C4-2B (cell line): ENCODE measurements around the gene KPNA6.
A peak's percentile ranks its signal among the peaks of the same experiment; 100 is the strongest.
"Not testable (repeated sequence)": the region's sequence is repeated elsewhere in the genome, so short reads cannot be mapped to it uniquely, and the experiment has no call there.

Experiments used
- H3K27ac ChIP-seq: fragments of 450-650 bp; 2 replicates; pipeline ENCODE4 v1.5.1; 2017
- CTCF ChIP-seq: fragments of 450-650 bp; conservative IDR thresholded peaks from 2 replicates; pipeline ENCODE4 v1.5.1; 2017; ENCODE audit warnings: mild to moderate bottlenecking
- ZFX ChIP-seq: fragments of 450-650 bp; IDR thresholded peaks from 2 replicates; pipeline ENCODE4 v1.6.1; 2017

KPNA6 gene

GRCh38 chr1:32105338-32105737 lies 2.5 kb upstream of the KPNA6 start:
- H3K27ac ChIP-seq, result no peak overlapping the region
- TF ChIP-seq CTCF, result no peak
- TF ChIP-seq ZFX, result no peak

- peak overlapping the region; percentile 88 for H3K27ac ChIP-seq
- TF ChIP-seq CTCF (no peak), ZFX (no peak)
These were observed 1.1 kb upstream of the KPNA6 start for GRCh38 chr1:32106663-32107275.

GRCh38 chr1:32111040-32111623 lies 3.3 kb downstream of the KPNA6 start:
- no peak overlapping the region for H3K27ac ChIP-seq
- no peak for TF ChIP-seq ZFX
- TF ChIP-seq CTCF, result no peak

GRCh38 chr1:32111789-32112188 lies 3.9 kb downstream of the KPNA6 start:
- no peak for TF ChIP-seq CTCF
- no peak for TF ChIP-seq ZFX
- no peak overlapping the region for H3K27ac ChIP-seq

- H3K27ac ChIP-seq, result no peak overlapping the region
- TF ChIP-seq CTCF (no peak), ZFX (no peak)
These were observed 5.0 kb downstream of the KPNA6 start for GRCh38 chr1:32112806-32113375.

GRCh38 chr1:32113436-32113835 lies 5.6 kb downstream of the KPNA6 start:
- H3K27ac ChIP-seq, result not testable (repeated sequence)

- no peak overlapping the region for H3K27ac ChIP-seq
- TF ChIP-seq ZFX (no peak), CTCF (no peak)
These were observed 6.6 kb downstream of the KPNA6 start for GRCh38 chr1:32114420-32114819.

- H3K27ac ChIP-seq, result no peak overlapping the region
- no peak for TF ChIP-seq CTCF
- TF ChIP-seq ZFX, result no peak
These were observed 7.6 kb downstream of the KPNA6 start for GRCh38 chr1:32115496-32115895.
